Measurements from ENCODE around the gene FUT6.

GRCh38 chr19:5828661-5829566 lies 10.6 kb downstream of the FUT6 start:
- TF ChIP-seq, protein P1, sequence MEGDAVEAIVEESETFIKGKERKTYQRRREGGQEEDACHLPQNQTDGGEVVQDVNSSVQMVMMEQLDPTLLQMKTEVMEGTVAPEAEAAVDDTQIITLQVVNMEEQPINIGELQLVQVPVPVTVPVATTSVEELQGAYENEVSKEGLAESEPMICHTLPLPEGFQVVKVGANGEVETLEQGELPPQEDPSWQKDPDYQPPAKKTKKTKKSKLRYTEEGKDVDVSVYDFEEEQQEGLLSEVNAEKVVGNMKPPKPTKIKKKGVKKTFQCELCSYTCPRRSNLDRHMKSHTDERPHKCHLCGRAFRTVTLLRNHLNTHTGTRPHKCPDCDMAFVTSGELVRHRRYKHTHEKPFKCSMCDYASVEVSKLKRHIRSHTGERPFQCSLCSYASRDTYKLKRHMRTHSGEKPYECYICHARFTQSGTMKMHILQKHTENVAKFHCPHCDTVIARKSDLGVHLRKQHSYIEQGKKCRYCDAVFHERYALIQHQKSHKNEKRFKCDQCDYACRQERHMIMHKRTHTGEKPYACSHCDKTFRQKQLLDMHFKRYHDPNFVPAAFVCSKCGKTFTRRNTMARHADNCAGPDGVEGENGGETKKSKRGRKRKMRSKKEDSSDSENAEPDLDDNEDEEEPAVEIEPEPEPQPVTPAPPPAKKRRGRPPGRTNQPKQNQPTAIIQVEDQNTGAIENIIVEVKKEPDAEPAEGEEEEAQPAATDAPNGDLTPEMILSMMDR (conservative IDR thresholded peaks at IDR 0.05; ENCODE audit: low read length): no peak
- TF ChIP-seq EZH2phosphoT487 (IDR thresholded peaks at IDR 0.05; ENCODE audit: borderline replicate concordance): no peak

Data from Loucy (cell line).